T-cell (primary cell): Measurements from ENCODE around the gene SRPK1. TPM values are rescaled to one million over a fixed set of nuclear protein-coding genes. Genes with fewer than 3 reads are reported as not detected.
A peak's percentile ranks its signal among the peaks of the same experiment; 100 is the strongest.

Experiments
- ATAC-seq, 4 experiments: fragments of 200-7000 bp in 3 of 4; fragments of 150-1000 bp in 1 of 4; cut with Tn5 transposase; replicated peaks in 1 of 4; 1 replicate in 3 of 4; 2 replicates in 1 of 4; pipeline ENCODE4 v1.10.0; 2021; ENCODE audit warnings: moderate library complexity in 3 of 4, mild to moderate bottlenecking in 2 of 4, moderate number of reproducible peaks in 1 of 4
- CTCF ChIA-PET, 2 donors: fragments of 300-600 bp; sonication (Branson Sonifier 250); formaldehyde crosslinking; loops; one replicate each; lab custom pipeline; 2022; ENCODE audit warnings: antibody characterized with exemption in 2 of 2; lab: Charles Lee
- POLR2A ChIA-PET, 2 donors: fragments of 300-600 bp; sonication (Branson Sonifier 250); formaldehyde crosslinking; loops; one replicate each; lab custom pipeline; 2022; ENCODE audit warnings: antibody characterized with exemption in 2 of 2; lab: Charles Lee
- DNase-seq, 35 experiments: peaks; one replicate each; pipeline versions ENCODE4 v3.0.0 to v3.0.0-alpha.2; 2013 to 2023
- H3K27ac ChIP-seq: one replicate; pipeline ENCODE4 v1.5.1; 2013; ENCODE audit warnings: low read length
- H3K27me3 ChIP-seq, 2 experiments: replicated peaks in 1 of 2; 1 replicate in 1 of 2; 2 replicates in 1 of 2; pipeline versions ENCODE4 v1.6.1 to v1.7.0; 2013; ENCODE audit warnings: low read length in 1 of 2, mixed read lengths in 1 of 2; ENCODE audit not compliant: control insufficient read depth in 2 of 2, insufficient read depth in 2 of 2; ENCODE audit errors: extremely low read depth in 1 of 2
- H3K36me3 ChIP-seq, 2 donors: 1 replicate in 1 of 2; 2 replicates in 1 of 2; pipeline versions ENCODE4 v1.6.1 to v1.7.0; 2013; ENCODE audit warnings: low read length in 1 of 2; ENCODE audit not compliant: control insufficient read depth in 2 of 2, insufficient read depth in 1 of 2; ENCODE audit errors: extremely low read depth in 1 of 2
- H3K4me1 ChIP-seq, 2 experiments: 1 replicate in 1 of 2; 2 replicates in 1 of 2; pipeline versions ENCODE4 v1.6.1 to v1.7.0; 2013; ENCODE audit warnings: low read length in 2 of 2, mixed read lengths in 1 of 2; ENCODE audit not compliant: insufficient read depth in 2 of 2, control insufficient read depth in 1 of 2; ENCODE audit errors: extremely low read depth in 1 of 2
- H3K4me3 ChIP-seq, 2 donors: 1 replicate in 1 of 2; 2 replicates in 1 of 2; pipeline versions ENCODE4 v1.5.1 to v1.7.0; 2013; ENCODE audit warnings: mild to moderate bottlenecking in 2 of 2, low read length in 1 of 2, moderate library complexity in 1 of 2; ENCODE audit not compliant: control insufficient read depth in 1 of 2; ENCODE audit errors: extremely low read depth in 1 of 2
- H3K9me3 ChIP-seq: 2 replicates; pipeline ENCODE4 v1.7.0; 2013
- H3K27ac Mint-ChIP-seq, 2 donors: one replicate each; pipeline ENCODE4 v1.8.0; 2020 to 2021; ENCODE audit warnings: mild to moderate bottlenecking in 2 of 2, mixed read lengths in 2 of 2
- H3K27me3 Mint-ChIP-seq, 2 donors: one replicate each; pipeline ENCODE4 v1.8.0; 2021 to 2022; ENCODE audit warnings: mixed read lengths in 2 of 2
- H3K36me3 Mint-ChIP-seq: one replicate; pipeline ENCODE4 v1.8.0; 2021; ENCODE audit warnings: mixed read lengths
- H3K4me1 Mint-ChIP-seq, 3 donors: one replicate each; pipeline ENCODE4 v1.8.0; 2020 to 2022; ENCODE audit warnings: mixed read lengths in 3 of 3, mild to moderate bottlenecking in 1 of 3
- H3K4me3 Mint-ChIP-seq, 3 donors: one replicate each; pipeline ENCODE4 v1.8.0; 2020 to 2022; ENCODE audit warnings: mild to moderate bottlenecking in 3 of 3, mixed read lengths in 3 of 3, moderate library complexity in 3 of 3
- H3K9me3 Mint-ChIP-seq, 3 donors: one replicate each; pipeline ENCODE4 v1.8.0; 2020 to 2022; ENCODE audit warnings: mixed read lengths in 3 of 3
- WGBS: methylation state at CpG from one replicate; pipeline ENCODE4 v1.1.5; 2013; ENCODE audit warnings: missing lambda C conversion rate; ENCODE audit not compliant: insufficient coverage; 5-methylcytosine and 5-hydroxymethylcytosine counted together
- total RNA-seq, 35 experiments: library from RNA in 6 of 35; stranded (reverse) in 6 of 35; fragments of 120-200 nt in 1 of 35; gene quantifications; one replicate each; pipeline versions ENCODE4 v1.2.1 to v1.2.4 and lab custom pipeline; 2013 to 2026

Gene SRPK1
- total RNA-seq, 5 donors from 2014 or later (not counting 1 experiment from before 2014, with no cell fraction given), result 37.2 to 45.8 (median 40.9) TPM

DNA sequence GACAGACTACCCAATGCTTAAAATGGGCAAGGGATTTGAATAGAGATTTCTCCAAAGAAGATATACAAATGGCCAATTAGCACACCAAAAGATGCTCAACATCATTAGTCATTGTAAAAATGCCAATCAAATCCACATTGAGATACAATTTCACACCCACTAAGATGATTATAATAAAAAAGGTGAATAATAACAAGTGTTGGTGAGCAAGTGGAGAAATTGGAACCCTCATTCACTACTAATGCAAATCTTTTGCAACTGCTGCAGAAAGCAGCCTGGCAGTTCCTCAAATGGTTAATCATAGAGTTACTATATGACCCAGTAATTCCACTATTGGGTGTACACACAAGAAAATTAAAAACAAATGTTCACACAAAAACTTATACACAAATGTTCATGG lies 103.4 kb downstream of the SRPK1 start:
- no peak overlapping the region for H3K4me3 ChIP-seq
- no peaks in the 10 kb centered on the region for H3K4me1 ChIP-seq
- H3K9me3 Mint-ChIP-seq, result peaks cover 0 to 4% (median 0%) of the 10 kb centered on the region in 3 donors
- H3K4me1 Mint-ChIP-seq, result no peaks in the 10 kb centered on the region
- CTCF ChIA-PET, result no interaction called here
- ATAC-seq, result no peak
- no peak for DNase-seq
- no peak overlapping the region for H3K27ac ChIP-seq
- peaks cover 0 to 16% of the 10 kb centered on the region in 2 experiments for H3K27me3 ChIP-seq
- H3K36me3 Mint-ChIP-seq, result no peaks in the 10 kb centered on the region
- POLR2A ChIA-PET, result no interaction called here
- H3K27me3 Mint-ChIP-seq, result no peaks in the 10 kb centered on the region
- no peak overlapping the region for H3K4me3 Mint-ChIP-seq
- no peak overlapping the region for H3K27ac Mint-ChIP-seq
- H3K36me3 ChIP-seq, result no peaks in the 10 kb centered on the region
- H3K9me3 ChIP-seq, result no peaks in the 10 kb centered on the region

DNA sequence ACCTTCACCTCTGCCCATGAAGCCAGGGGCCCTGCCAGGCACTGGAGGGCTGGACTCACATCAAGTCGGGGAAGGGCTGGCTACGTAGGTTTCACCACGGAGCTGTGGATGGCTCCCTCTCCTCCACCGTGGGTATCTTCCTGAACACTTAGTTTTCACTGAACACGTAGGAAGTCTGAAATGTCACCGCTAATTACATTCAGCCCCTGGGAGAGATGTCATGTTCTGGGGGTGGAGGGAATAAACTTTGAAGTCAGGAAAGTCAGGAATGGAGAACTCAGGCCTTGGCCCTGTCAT lies 109.3 kb downstream of the SRPK1 start:
- DNase-seq, result no peak
- H3K4me3 Mint-ChIP-seq, result no peak overlapping the region
- no peaks in the 10 kb centered on the region for H3K9me3 Mint-ChIP-seq
- POLR2A ChIA-PET, result no interaction called here
- no peaks in the 10 kb centered on the region for H3K36me3 Mint-ChIP-seq
- ATAC-seq, result no peak
- H3K4me1 Mint-ChIP-seq, result peaks cover 0 to 6% (median 0%) of the 10 kb centered on the region in 3 donors
- CTCF ChIA-PET, result no interaction called here
- Histone ChIP-seq H3K36me3 (no peaks in the 10 kb centered on the region), H3K27me3 (peaks cover 0 to 35% of the 10 kb centered on the region in 2 experiments), H3K4me3 (no peak overlapping the region), H3K9me3 (no peaks in the 10 kb centered on the region), H3K4me1 (no peaks in the 10 kb centered on the region), H3K27ac (no peak overlapping the region)
- H3K27ac Mint-ChIP-seq, result no peak overlapping the region
- H3K27me3 Mint-ChIP-seq, result peaks cover 20% of the 10 kb centered on the region in 2 donors
- 87% methylated on average over 5 of the region's 6 CpGs for WGBS

DNA sequence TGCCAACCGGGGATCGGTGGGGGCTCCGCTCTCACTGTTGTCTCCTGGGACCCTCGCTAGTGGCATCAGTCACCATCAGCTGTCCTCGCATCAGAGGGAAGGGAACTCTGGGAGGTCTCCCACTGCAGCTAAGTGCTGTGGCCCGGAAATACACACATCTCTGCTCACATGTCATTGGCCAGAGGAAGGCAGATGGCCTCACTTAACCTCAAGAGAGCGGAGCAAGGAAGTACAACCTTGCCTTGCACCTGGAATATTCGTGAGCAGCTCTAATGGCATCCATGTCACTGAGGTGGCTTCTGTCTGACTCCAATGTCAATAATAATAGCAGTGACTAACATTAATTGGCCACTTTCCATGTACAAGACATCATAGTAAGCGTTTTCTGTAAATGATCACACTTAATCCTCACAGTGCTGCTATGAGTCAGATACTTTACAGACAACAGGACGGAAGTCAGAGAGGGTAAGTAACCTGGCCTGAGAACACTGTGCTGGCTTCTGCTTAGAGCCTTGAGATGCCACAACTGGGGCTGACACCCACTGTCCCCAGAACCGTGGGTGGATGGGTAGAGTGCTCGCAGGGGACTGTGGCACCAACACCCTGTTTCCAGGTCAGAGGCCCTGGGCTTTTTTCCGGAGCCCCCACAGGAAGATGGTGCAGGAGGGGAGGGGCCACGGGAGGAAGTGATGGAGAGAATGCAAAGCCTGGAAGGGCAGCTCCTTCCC lies 109.8 kb downstream of the SRPK1 start:
- no peak overlapping the region for H3K4me3 Mint-ChIP-seq
- CTCF ChIA-PET, result no interaction called here

DNA sequence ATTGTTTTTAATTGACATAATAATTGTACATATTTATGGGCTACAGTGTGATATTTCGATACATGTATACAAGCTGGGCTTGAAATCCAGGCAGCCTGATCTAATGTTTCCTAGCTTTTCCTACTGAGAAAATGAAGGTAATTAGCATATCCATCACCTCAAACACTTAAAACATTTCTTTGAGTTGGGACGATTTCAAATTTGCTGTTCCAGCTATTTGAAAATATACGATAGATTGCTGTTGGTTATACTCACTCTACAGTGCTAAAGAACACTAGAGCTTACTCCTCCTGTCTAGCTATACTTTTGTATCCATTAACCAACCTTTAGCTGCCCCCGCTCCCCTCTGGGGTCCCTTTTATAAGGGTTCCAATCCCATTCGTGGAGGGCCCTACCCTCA lies 111.1 kb downstream of the SRPK1 start:
- DNase-seq (no peak), ATAC-seq (no peak)
- WGBS, result 90% methylated on average over 2 of the region's 5 CpGs
- Mint-ChIP-seq H3K27ac (no peak overlapping the region), H3K36me3 (no peaks in the 10 kb centered on the region), H3K4me3 (no peak overlapping the region), H3K27me3 (peaks cover 33% of the 10 kb centered on the region in 2 donors), H3K4me1 (peaks cover 3 to 10% (median 6%) of the 10 kb centered on the region in 3 donors), H3K9me3 (no peaks in the 10 kb centered on the region)
- CTCF ChIA-PET, result no interaction called here
- Histone ChIP-seq H3K36me3 (no peaks in the 10 kb centered on the region), H3K27me3 (peaks cover 0 to 46% of the 10 kb centered on the region in 2 experiments), H3K27ac (no peak overlapping the region), H3K9me3 (no peaks in the 10 kb centered on the region), H3K4me3 (no peak overlapping the region), H3K4me1 (peaks cover 0 to 8% of the 10 kb centered on the region in 2 experiments)
- POLR2A ChIA-PET, result no interaction called here

More for the DNA sequence above, 109.8 kb downstream of the SRPK1 start:
- Histone ChIP-seq H3K27me3 (peaks cover 0 to 37% of the 10 kb centered on the region in 2 experiments), H3K27ac (no peak overlapping the region), H3K4me3 (no peak overlapping the region), H3K4me1 (no peaks in the 10 kb centered on the region), H3K36me3 (no peaks in the 10 kb centered on the region), H3K9me3 (no peaks in the 10 kb centered on the region)
- ATAC-seq (peak in 1 of 4 experiments; percentile 32), DNase-seq (no peak)
- Mint-ChIP-seq H3K27me3 (peaks cover 25% of the 10 kb centered on the region in 2 donors), H3K36me3 (no peaks in the 10 kb centered on the region), H3K27ac (no peak overlapping the region), H3K9me3 (no peaks in the 10 kb centered on the region), H3K4me1 (peaks cover 0 to 6% (median 0%) of the 10 kb centered on the region in 3 donors)
- 83% methylated on average over 9 of the region's 14 CpGs for WGBS
- POLR2A ChIA-PET, result interaction anchor here in 1 of 2 donors (0.5 kb wide), 1 partner anchor 822 kb away, joined by 5 read pairs; no protein-coding TSS in a partner anchor

DNA sequence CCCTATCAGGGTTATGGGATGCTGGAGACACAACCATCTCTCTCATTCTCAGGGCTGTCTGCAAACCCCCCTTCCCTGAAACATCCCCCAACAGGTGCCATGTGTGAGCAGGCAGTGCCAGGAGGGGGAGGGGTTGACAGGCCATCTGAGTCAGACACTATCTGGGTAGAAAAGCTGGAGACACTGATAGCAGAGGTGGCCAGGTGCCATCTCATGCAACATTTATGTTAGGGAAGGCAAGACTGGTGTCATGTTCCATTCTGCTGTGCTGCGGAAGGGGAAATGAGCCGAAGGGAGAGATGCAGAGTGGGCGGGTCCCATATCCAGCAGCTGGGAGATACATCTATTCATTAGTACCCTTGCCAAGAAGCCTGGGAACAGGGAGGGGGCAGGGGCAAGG lies 112.2 kb downstream of the SRPK1 start:
- H3K27ac ChIP-seq, result no peak overlapping the region
- DNase-seq, result no peak
- no CpG with 5 or more reads among the region's 3 CpGs for WGBS
- H3K36me3 ChIP-seq, result no peaks in the 10 kb centered on the region
- Mint-ChIP-seq H3K4me1 (peaks cover 4 to 11% (median 6%) of the 10 kb centered on the region in 3 donors), H3K27ac (no peak overlapping the region), H3K27me3 (peaks cover 33 to 35% of the 10 kb centered on the region in 2 donors), H3K4me3 (no peak overlapping the region), H3K9me3 (no peaks in the 10 kb centered on the region), H3K36me3 (no peaks in the 10 kb centered on the region)
- no peaks in the 10 kb centered on the region for H3K9me3 ChIP-seq
- CTCF ChIA-PET, result no interaction called here
- ATAC-seq, result no peak
- POLR2A ChIA-PET, result no interaction called here
- peaks cover 0 to 9% of the 10 kb centered on the region in 2 experiments for H3K4me1 ChIP-seq
- H3K4me3 ChIP-seq, result no peak overlapping the region
- H3K27me3 ChIP-seq, result peaks cover 0 to 42% of the 10 kb centered on the region in 2 experiments

DNA sequence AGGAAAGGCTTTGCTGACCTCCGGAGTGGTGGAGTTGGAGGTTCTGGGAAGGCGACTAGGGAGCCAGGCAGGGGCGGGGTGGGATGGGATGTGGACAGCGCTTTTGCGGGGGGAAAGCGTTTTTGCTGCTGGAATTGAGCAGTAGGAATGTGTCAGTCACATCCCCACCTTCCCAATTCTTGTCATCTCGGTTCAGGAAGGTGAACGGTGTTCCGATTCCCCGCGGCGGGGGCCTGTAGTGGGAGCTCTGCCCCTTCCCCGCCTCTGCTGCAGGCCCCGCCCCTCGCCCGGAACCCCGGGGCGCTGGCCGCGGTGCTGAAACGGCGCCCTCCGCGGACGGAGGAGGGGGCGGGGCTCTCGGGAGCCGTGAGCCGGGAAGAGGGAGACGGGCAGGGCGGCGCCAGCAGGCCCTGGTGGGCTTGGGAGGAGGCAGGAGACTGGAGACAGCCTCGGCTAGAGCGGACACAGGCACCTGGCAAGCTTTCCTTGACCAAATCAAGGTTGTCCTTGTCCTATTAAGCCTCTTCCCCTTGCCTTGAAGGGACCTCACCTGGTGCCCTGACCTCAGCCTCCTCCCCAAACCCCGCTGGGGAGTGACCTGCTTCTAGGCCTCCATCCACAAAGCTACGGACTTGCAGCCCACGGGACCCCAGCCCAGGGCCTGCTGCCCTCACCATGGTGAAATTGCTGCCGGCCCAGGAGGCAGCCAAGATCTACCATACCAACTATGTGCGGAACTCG lies 115.7 kb downstream of the SRPK1 start, which contains the start of gene LHFPL5:
TSS of gene LHFPL5 (plus strand) at position 357 of the 741 bp plus-strand sequence. CDS start at position 676, 319 bp downstream.
- no peak within 1 kb of the TSS for H3K27ac Mint-ChIP-seq
- CTCF ChIA-PET, result interaction anchor here in 1 of 2 donors (0.6 kb wide), 1 partner anchor 8 kb away, joined by 3 read pairs; the partner anchor contains the start of gene CLPS
- H3K4me3 Mint-ChIP-seq, result no peak within 1 kb of the TSS

More for the DNA sequence above, 115.7 kb downstream of the SRPK1 start, which contains the start of gene LHFPL5:
- Mint-ChIP-seq H3K4me1 (peaks cover 4 to 6% (median 5%) of the 10 kb centered on the region in 3 donors), H3K36me3 (no peaks in the 10 kb centered on the region), H3K9me3 (no peaks in the 10 kb centered on the region), H3K27me3 (peaks cover 27 to 35% of the 10 kb centered on the region in 2 donors)
- Histone ChIP-seq H3K9me3 (no peaks in the 10 kb centered on the region), H3K27me3 (peaks cover 0 to 42% of the 10 kb centered on the region in 2 experiments), H3K4me1 (peaks cover 0 to 9% of the 10 kb centered on the region in 2 experiments), H3K4me3 (no peak within 1 kb of the TSS), H3K36me3 (no peaks in the 10 kb centered on the region), H3K27ac (no peak within 1 kb of the TSS)
- DNase-seq (peak in 32 of 35 experiments; percentile 7 to 59 (median 30)), ATAC-seq (peak; percentile 71 to 88 (median 76))
- 13% methylated on average over 29 of the region's 40 CpGs for WGBS
- POLR2A ChIA-PET, result no interaction called here
